WERI-Rb-1 (cell line): Measurements from ENCODE around the gene LRRC4C.

Source experiments
- DNase-seq: peaks from one replicate; pipeline ENCODE4 v3.0.0-alpha.2; 2020
- H3K27ac ChIP-seq: fragments of 250-450 bp; sonication (Bioruptor Pico); 2 replicates; pipeline ENCODE4 v1.5.1; 2020; ENCODE audit warnings: mild to moderate bottlenecking, moderate library complexity
- H3K27me3 ChIP-seq: fragments of 250-450 bp; sonication (Bioruptor Pico); 2 replicates; pipeline ENCODE4 v1.5.1; 2021; ENCODE audit warnings: mild to moderate bottlenecking, low read depth, moderate library complexity; ENCODE audit not compliant: insufficient read depth, severe bottlenecking
- H3K36me3 ChIP-seq: fragments of 250-450 bp; sonication (Bioruptor Pico); 2 replicates; pipeline ENCODE4 v1.5.1; 2020; ENCODE audit warnings: mild to moderate bottlenecking, moderate library complexity
- H3K4me3 ChIP-seq: 2 replicates; pipeline ENCODE4 v1.5.1; 2011; ENCODE audit warnings: low read depth, mild to moderate bottlenecking, control low read depth, low read length
- H3K9me3 ChIP-seq: fragments of 250-450 bp; sonication (Bioruptor Pico); 2 replicates; pipeline ENCODE4 v1.5.1; 2021; ENCODE audit warnings: mild to moderate bottlenecking, moderate library complexity; ENCODE audit not compliant: severe bottlenecking
- CTCF ChIP-seq: IDR thresholded peaks from 2 replicates; pipeline ENCODE4 v1.5.1; 2011; ENCODE audit warnings: low read depth, mild to moderate bottlenecking, control low read depth, inconsistent platforms, low read length

Gene LRRC4C

GRCh38 chr11:40491341-40491740 lies 968.1 kb downstream of the LRRC4C start:
- DNase-seq: no peak
- H3K4me3 ChIP-seq: no peak overlapping the region
- peaks cover 33% of the 10 kb centered on the region for H3K27me3 ChIP-seq
- H3K36me3 ChIP-seq: no peaks in the 10 kb centered on the region
- H3K27ac ChIP-seq: no peak overlapping the region
- H3K9me3 ChIP-seq: no peaks in the 10 kb centered on the region
- TF ChIP-seq CTCF: no peak

GRCh38 chr11:40467771-40468170 lies 991.7 kb downstream of the LRRC4C start:
- Histone ChIP-seq H3K4me3 (no peak overlapping the region), H3K27me3 (peaks cover 35% of the 10 kb centered on the region), H3K9me3 (no peaks in the 10 kb centered on the region), H3K27ac (no peak overlapping the region), H3K36me3 (no peaks in the 10 kb centered on the region)
- no peak for TF ChIP-seq CTCF
- DNase-seq: no peak

- H3K27ac ChIP-seq: no peak overlapping the region
- no peak for DNase-seq
- no peaks in the 10 kb centered on the region for H3K9me3 ChIP-seq
- H3K4me3 ChIP-seq: no peak overlapping the region
- no peaks in the 10 kb centered on the region for H3K36me3 ChIP-seq
- no peak for TF ChIP-seq CTCF
- peaks cover 5% of the 10 kb centered on the region for H3K27me3 ChIP-seq
These were observed 1014.1 kb downstream of the LRRC4C start for GRCh38 chr11:40445391-40445790.

GRCh38 chr11:40444151-40444550 lies 1015.3 kb downstream of the LRRC4C start:
- Histone ChIP-seq H3K9me3 (no peaks in the 10 kb centered on the region), H3K36me3 (no peaks in the 10 kb centered on the region), H3K27me3 (peaks cover 5% of the 10 kb centered on the region), H3K4me3 (no peak overlapping the region), H3K27ac (no peak overlapping the region)
- TF ChIP-seq CTCF: no peak
- no peak for DNase-seq

GRCh38 chr11:40435344-40435743 lies 1024.1 kb downstream of the LRRC4C start:
- Histone ChIP-seq H3K9me3 (no peaks in the 10 kb centered on the region), H3K4me3 (no peak overlapping the region), H3K36me3 (no peaks in the 10 kb centered on the region), H3K27ac (no peak overlapping the region), H3K27me3 (peaks cover 30% of the 10 kb centered on the region)
- no peak for DNase-seq
- no peak for TF ChIP-seq CTCF

GRCh38 chr11:40434926-40435325 lies 1024.5 kb downstream of the LRRC4C start:
- Histone ChIP-seq H3K4me3 (no peak overlapping the region), H3K36me3 (no peaks in the 10 kb centered on the region), H3K27me3 (peaks cover 30% of the 10 kb centered on the region), H3K27ac (no peak overlapping the region), H3K9me3 (no peaks in the 10 kb centered on the region)
- no peak for DNase-seq
- no peak for TF ChIP-seq CTCF
